ENCODE data around the gene AGMO. TPM values are rescaled to one million over a fixed set of nuclear protein-coding genes. Genes with fewer than 3 reads are reported as not detected.

Gene AGMO
- polyA plus RNA-seq, 1 donor (not counting 4 experiments of a cell fraction or from before 2014, with no cell fraction given): not detected

DNA sequence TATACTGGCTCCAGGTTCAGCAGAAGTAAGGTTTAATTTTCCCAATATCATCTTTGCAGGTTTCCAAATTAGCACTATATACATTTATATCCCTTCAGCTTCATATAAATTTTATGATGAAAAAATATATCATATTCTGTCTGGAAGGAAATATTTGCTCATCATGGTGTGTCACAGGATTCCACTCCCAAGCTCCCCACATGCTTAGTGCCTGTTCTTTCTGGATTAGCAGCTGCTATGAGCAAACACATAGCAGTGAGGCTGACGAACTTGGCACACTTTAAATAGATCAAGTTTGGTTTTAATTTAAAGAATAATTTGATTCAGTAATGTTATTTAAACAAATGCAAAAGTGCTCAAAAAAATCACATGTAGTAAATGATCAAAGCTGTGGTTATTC lies 251.9 kb downstream of the AGMO start:
- FAIRE-seq: no peak
- no peaks in the 10 kb centered on the region for H3K9me1 ChIP-seq (ENCODE audit: control insufficient read depth, extremely low read depth, insufficient read depth, low read length)

DNA sequence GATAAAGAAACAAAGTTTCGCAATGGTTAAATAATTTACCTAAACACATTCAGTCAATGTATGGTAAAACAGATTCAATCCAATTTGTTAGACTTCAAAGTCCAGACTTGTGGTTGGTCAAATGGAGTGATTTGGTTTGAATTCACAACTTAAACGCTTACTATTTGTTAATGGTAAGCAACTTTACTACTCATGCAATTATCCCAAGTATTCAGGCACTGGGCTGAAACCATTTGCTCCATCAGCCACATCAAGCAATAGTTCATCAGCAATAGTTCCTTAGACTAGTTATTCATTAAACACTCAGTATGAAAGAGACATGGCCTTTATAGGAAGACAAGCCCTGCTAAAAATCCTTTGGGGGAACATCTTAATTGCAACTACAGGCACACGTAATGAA lies 253.0 kb downstream of the AGMO start:
- DNase-seq (ENCODE audit: low read depth, low spot score) (no peak), FAIRE-seq (no peak)
- H4K20me1 ChIP-seq (ENCODE audit: control insufficient read depth, extremely low read depth, insufficient read depth, low read length): no peaks in the 10 kb centered on the region
- H3K27me3 ChIP-seq (ENCODE audit: control insufficient read depth, extremely low read depth, insufficient read depth, low read length): no peaks in the 10 kb centered on the region
- no peaks in the 10 kb centered on the region for H3K9me1 ChIP-seq (ENCODE audit: control insufficient read depth, extremely low read depth, insufficient read depth, low read length)
- H2AFZ ChIP-seq (ENCODE audit: control insufficient read depth, low read length): no peak overlapping the region
- no peaks in the 10 kb centered on the region for H3K9me3 ChIP-seq (ENCODE audit: control insufficient read depth, low read depth, low read length)
- no peaks in the 10 kb centered on the region for H3K36me3 ChIP-seq (ENCODE audit: control insufficient read depth in 2 of 2, extremely low read depth in 1 of 2, insufficient read depth in 2 of 2, low read length in 2 of 2)
- no peak overlapping the region for H3K4me3 ChIP-seq (ENCODE audit: control insufficient read depth in 2 of 3, extremely low read depth in 1 of 3, insufficient read depth in 2 of 3, low read depth in 1 of 3, low read length in 3 of 3)
- H3K4me1 ChIP-seq (ENCODE audit: control insufficient read depth, extremely low read depth, insufficient read depth, low read length): no peaks in the 10 kb centered on the region
- H3K27ac ChIP-seq (ENCODE audit: control insufficient read depth, insufficient read depth, low read length): no peak overlapping the region
- TF ChIP-seq, protein P1, sequence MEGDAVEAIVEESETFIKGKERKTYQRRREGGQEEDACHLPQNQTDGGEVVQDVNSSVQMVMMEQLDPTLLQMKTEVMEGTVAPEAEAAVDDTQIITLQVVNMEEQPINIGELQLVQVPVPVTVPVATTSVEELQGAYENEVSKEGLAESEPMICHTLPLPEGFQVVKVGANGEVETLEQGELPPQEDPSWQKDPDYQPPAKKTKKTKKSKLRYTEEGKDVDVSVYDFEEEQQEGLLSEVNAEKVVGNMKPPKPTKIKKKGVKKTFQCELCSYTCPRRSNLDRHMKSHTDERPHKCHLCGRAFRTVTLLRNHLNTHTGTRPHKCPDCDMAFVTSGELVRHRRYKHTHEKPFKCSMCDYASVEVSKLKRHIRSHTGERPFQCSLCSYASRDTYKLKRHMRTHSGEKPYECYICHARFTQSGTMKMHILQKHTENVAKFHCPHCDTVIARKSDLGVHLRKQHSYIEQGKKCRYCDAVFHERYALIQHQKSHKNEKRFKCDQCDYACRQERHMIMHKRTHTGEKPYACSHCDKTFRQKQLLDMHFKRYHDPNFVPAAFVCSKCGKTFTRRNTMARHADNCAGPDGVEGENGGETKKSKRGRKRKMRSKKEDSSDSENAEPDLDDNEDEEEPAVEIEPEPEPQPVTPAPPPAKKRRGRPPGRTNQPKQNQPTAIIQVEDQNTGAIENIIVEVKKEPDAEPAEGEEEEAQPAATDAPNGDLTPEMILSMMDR (optimal IDR thresholded peaks at IDR 0.05 in 1 of 3, IDR thresholded peaks at IDR 0.05 in 1 of 3, conservative IDR thresholded peaks at IDR 0.05 in 1 of 3; ENCODE audit: extremely low read depth in 1 of 3, insufficient read depth in 2 of 3, low read length in 3 of 3): no peak
- TF ChIP-seq EZH2 (IDR thresholded peaks at IDR 0.05; ENCODE audit: low read length): no peak
- H3K79me2 ChIP-seq (ENCODE audit: control insufficient read depth, insufficient read depth, low read length): no peaks in the 10 kb centered on the region
- dilution Hi-C loops (cut with MboI; ENCODE audit: extremely low pct_ligation_motif_present, low sequenced_read_pairs): no loop called here
- H3K9ac ChIP-seq (ENCODE audit: control insufficient read depth, extremely low read depth, insufficient read depth, low read length): no peak overlapping the region
- no peak overlapping the region for H3K4me2 ChIP-seq (ENCODE audit: control insufficient read depth, extremely low read depth, insufficient read depth, low read depth, low read length)

More for the DNA sequence above, 251.9 kb downstream of the AGMO start:
- Histone ChIP-seq H3K79me2 (ENCODE audit: control insufficient read depth, insufficient read depth, low read length) (no peaks in the 10 kb centered on the region), H3K36me3 (ENCODE audit: control insufficient read depth in 2 of 2, extremely low read depth in 1 of 2, insufficient read depth in 2 of 2, low read length in 2 of 2) (no peaks in the 10 kb centered on the region), H3K4me1 (ENCODE audit: control insufficient read depth, extremely low read depth, insufficient read depth, low read length) (no peaks in the 10 kb centered on the region), H3K9ac (ENCODE audit: control insufficient read depth, extremely low read depth, insufficient read depth, low read length) (no peak overlapping the region), H3K27me3 (ENCODE audit: control insufficient read depth, extremely low read depth, insufficient read depth, low read length) (no peaks in the 10 kb centered on the region), H2AFZ (ENCODE audit: control insufficient read depth, low read length) (no peak overlapping the region), H4K20me1 (ENCODE audit: control insufficient read depth, extremely low read depth, insufficient read depth, low read length) (no peaks in the 10 kb centered on the region), H3K4me2 (ENCODE audit: control insufficient read depth, extremely low read depth, insufficient read depth, low read depth, low read length) (no peak overlapping the region), H3K4me3 (ENCODE audit: control insufficient read depth in 2 of 3, extremely low read depth in 1 of 3, insufficient read depth in 2 of 3, low read depth in 1 of 3, low read length in 3 of 3) (no peak overlapping the region), H3K9me3 (ENCODE audit: control insufficient read depth, low read depth, low read length) (no peaks in the 10 kb centered on the region), H3K27ac (ENCODE audit: control insufficient read depth, insufficient read depth, low read length) (no peak overlapping the region)
- TF ChIP-seq EZH2 (IDR thresholded peaks at IDR 0.05; ENCODE audit: low read length): no peak
- TF ChIP-seq, protein P1 (optimal IDR thresholded peaks at IDR 0.05 in 1 of 3, IDR thresholded peaks at IDR 0.05 in 1 of 3, conservative IDR thresholded peaks at IDR 0.05 in 1 of 3; ENCODE audit: extremely low read depth in 1 of 3, insufficient read depth in 2 of 3, low read length in 3 of 3): no peak
- no peak for DNase-seq (ENCODE audit: low read depth, low spot score)
- dilution Hi-C loops (cut with MboI; ENCODE audit: extremely low pct_ligation_motif_present, low sequenced_read_pairs): no loop called here

Measured in keratinocyte (primary cell).